Pancreas (tissue), 10 donors: ENCODE measurements around the gene LORICRIN. TPM values are rescaled to one million over a fixed set of nuclear protein-coding genes. Genes with fewer than 3 reads are reported as not detected.
A peak's percentile ranks its signal among the peaks of the same experiment; 100 is the strongest.

Experiments
- ATAC-seq, 4 donors: fragments of 200-7000 bp; cut with Tn5 transposase; one replicate each; pipeline versions ENCODE4 v1.8.0 to v1.9.1; 2020; ENCODE audit warnings: mild to moderate bottlenecking in 4 of 4, moderate library complexity in 4 of 4
- DNase-seq, 6 donors: peaks; one replicate each; pipeline ENCODE4 v3.0.0-alpha.2; 2020
- FAIRE-seq: peaks from 2 replicates; lab custom pipeline; 2012; peaks lifted over from hg19 to GRCh38; lab: Jason Lieb, UNC
- H3K27ac ChIP-seq, 4 donors: fragments of 200-600 bp; sonication (generic); 1 replicate in 3 of 4; 2 replicates in 1 of 4; pipeline versions ENCODE4 v1.5.0 to v1.8.0; 2020
- H3K27me3 ChIP-seq, 4 donors: fragments of 200-600 bp; one replicate each; pipeline ENCODE4 v1.8.0; 2021
- H3K36me3 ChIP-seq, 3 donors: fragments of 200-600 bp; sonication (generic) in 1 of 3; one replicate each; pipeline versions ENCODE4 v1.5.0 to v1.8.0; 2020 to 2021
- H3K4me1 ChIP-seq, 3 donors: fragments of 200-600 bp; one replicate each; pipeline ENCODE4 v1.8.0; 2021
- H3K4me3 ChIP-seq, 4 donors: fragments of 200-600 bp; sonication (generic) in 2 of 4; one replicate each; pipeline versions ENCODE4 v1.5.0 to v1.8.0; 2020 to 2021
- H3K9me3 ChIP-seq, 4 donors: fragments of 200-600 bp; one replicate each; pipeline ENCODE4 v1.8.0; 2021
- WGBS, 2 donors: extraction: QIAGEN DNeasy Blood & Tissue Kit; methylation state at CpG; one replicate each; pipeline ENCODE4 v1.1.7; 2013; 5-methylcytosine and 5-hydroxymethylcytosine counted together
- intact Hi-C, 3 donors: fragments of 100-400 bp; cut with DNase I; formaldehyde crosslinking; loops; one replicate each; pipeline versions ENCODE4 v1.11.1 to v1.14.2; 2022
- polyA plus RNA-seq, 2 donors: library from polyadenylated mRNA; stranded (reverse); fragments of 200-250 nt; gene quantifications; one replicate each; pipeline ENCODE4 v1.2.3, GENCODE V29; 2013
- total RNA-seq, 6 donors: library from RNA; stranded (reverse); fragmentation: NEBNext Ultra II Directional in 4 of 6; extraction: Animal tissue kit (Norgen Biotek cat#: 25700) in 4 of 6; gene quantifications; one replicate each; pipeline versions ENCODE4 v1.2.1 to v1.2.4, GENCODE V29; 2021 to 2023
- TF ChIP-seq, protein P1 (sequence below), 4 donors: fragments of 200-600 bp; sonication (generic) in 3 of 4; IDR thresholded peaks; one replicate each; pipeline versions ENCODE4 v1.5.0 to v1.8.0; 2021; ENCODE audit warnings: antibody characterized with exemption in 4 of 4
- donor health status: healthy with polysubstance abuse.
- donor health status: DM: no; HTN: no; CAD: no; lungs with moderate emphysema.
- donor health status: DM: no; HTN: no; CAD: no.
- donor health status: control.
- donor health status: control.
- donor health status: Bipolar disorder and iron deficiency.
- donor health status: DM: yes; HTN: yes; CAD: no.
- donor health status: DM: no; HTN: no; CAD: no.
- donor health status: DM: no; HTN: no; CAD: no.
- donor health status: DM: yes; HTN: yes; CAD: no.

The LORICRIN gene
- total and polyA plus RNA-seq, 8 donors = not detected

DNA sequence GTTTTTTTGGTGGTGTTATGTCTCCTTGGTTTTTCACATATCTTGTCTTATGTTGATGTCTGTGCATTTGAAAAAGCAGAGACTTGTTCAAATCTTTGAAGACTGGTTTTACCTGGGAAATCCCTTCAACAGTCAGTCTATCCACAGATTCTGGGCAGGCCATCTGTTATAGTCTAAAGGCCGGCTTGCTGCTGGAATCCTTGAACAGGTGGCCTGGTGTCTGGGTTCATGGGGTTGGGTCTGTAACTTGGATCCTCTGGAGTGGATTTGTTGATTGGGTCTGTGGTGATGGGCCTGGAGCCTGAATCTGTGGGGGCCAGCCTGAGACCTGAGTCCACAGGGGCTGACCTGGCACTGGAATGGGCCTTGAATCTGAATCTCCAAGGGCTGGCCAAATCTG is 12.2 kb downstream of the LORICRIN start:
- DNase-seq (no peak), FAIRE-seq (no peak), ATAC-seq (no peak)
- H3K27me3 ChIP-seq = no peaks in the 10 kb centered on the region
- H3K4me3 ChIP-seq = no peak overlapping the region
- no peaks in the 10 kb centered on the region for H3K36me3 ChIP-seq
- TF ChIP-seq, protein P1, sequence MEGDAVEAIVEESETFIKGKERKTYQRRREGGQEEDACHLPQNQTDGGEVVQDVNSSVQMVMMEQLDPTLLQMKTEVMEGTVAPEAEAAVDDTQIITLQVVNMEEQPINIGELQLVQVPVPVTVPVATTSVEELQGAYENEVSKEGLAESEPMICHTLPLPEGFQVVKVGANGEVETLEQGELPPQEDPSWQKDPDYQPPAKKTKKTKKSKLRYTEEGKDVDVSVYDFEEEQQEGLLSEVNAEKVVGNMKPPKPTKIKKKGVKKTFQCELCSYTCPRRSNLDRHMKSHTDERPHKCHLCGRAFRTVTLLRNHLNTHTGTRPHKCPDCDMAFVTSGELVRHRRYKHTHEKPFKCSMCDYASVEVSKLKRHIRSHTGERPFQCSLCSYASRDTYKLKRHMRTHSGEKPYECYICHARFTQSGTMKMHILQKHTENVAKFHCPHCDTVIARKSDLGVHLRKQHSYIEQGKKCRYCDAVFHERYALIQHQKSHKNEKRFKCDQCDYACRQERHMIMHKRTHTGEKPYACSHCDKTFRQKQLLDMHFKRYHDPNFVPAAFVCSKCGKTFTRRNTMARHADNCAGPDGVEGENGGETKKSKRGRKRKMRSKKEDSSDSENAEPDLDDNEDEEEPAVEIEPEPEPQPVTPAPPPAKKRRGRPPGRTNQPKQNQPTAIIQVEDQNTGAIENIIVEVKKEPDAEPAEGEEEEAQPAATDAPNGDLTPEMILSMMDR (IDR thresholded peaks at IDR 0.05) = no peak
- H3K4me1 ChIP-seq = no peaks in the 10 kb centered on the region
- no peak overlapping the region for H3K27ac ChIP-seq
- intact Hi-C loops = no loop called here
- no peaks in the 10 kb centered on the region for H3K9me3 ChIP-seq
- WGBS, 2 donors = 67 to 89% methylated on average over 1 of the region's 1 CpG

DNA sequence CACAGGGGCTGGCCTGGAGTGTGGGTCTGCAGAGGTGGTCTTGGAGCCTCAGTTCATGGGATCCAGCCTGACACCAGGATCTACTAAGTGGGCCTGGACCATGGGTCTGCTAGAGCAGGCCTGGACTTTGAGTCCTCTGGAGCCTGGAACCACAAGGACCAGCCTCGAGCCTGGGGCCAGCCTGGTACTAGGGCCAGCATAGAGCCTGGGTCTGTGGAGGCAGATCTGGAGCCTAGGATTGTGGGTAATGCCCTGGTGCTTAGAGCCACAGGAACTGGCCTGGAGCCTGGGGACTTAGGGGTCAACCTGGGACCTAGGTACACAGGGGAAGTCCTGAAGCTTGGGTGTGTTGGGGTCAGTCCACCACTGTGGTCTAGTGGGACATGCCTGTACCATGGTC is 12.7 kb downstream of the LORICRIN start:
- no peak for FAIRE-seq

DNA sequence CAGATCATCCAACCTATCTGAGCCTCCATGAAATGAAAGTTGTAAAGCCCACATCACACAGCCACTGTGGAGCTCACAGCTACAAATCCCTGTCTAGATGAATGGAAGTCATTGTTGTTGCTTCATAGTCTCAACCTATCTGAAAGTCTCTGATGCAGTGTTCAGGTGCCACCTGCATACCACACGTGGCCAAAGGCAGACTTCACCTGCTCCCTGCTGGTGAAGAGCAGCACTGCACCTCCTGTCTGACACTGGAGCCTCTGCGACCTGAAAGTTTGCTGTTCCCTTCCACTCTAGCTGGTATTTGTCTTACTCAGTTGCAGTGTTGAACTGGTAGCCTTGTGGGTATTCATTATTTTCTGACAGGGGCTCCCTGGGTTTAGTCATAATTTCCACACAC is 18.4 kb downstream of the LORICRIN start:
- no peak overlapping the region for H3K27ac ChIP-seq
- H3K27me3 ChIP-seq = no peaks in the 10 kb centered on the region
- no peaks in the 10 kb centered on the region for H3K36me3 ChIP-seq
- ATAC-seq = peak in 2 of 4 donors; percentile 56 to 69
- no peak for DNase-seq
- no peak overlapping the region for H3K4me3 ChIP-seq
- no peaks in the 10 kb centered on the region for H3K4me1 ChIP-seq
- FAIRE-seq = no peak
- 8 to 14% methylated on average over 2 of the region's 2 CpGs for WGBS, 2 donors
- no peaks in the 10 kb centered on the region for H3K9me3 ChIP-seq
- intact Hi-C loops = no loop called here
- TF ChIP-seq, protein P1 (IDR thresholded peaks at IDR 0.05) = peak in 3 of 4 donors; percentile 27 to 44 (median 32)

More for the DNA sequence above, 12.7 kb downstream of the LORICRIN start:
- H3K4me1 ChIP-seq = no peaks in the 10 kb centered on the region
- WGBS, 2 donors = 70 to 75% methylated on average over 1 of the region's 1 CpG
- ATAC-seq = no peak
- DNase-seq = no peak
- H3K9me3 ChIP-seq = no peaks in the 10 kb centered on the region
- no peaks in the 10 kb centered on the region for H3K27me3 ChIP-seq
- H3K36me3 ChIP-seq = no peaks in the 10 kb centered on the region
- H3K4me3 ChIP-seq = no peak overlapping the region
- intact Hi-C loops = no loop called here
- H3K27ac ChIP-seq = no peak overlapping the region
- TF ChIP-seq, protein P1 (IDR thresholded peaks at IDR 0.05) = no peak

DNA sequence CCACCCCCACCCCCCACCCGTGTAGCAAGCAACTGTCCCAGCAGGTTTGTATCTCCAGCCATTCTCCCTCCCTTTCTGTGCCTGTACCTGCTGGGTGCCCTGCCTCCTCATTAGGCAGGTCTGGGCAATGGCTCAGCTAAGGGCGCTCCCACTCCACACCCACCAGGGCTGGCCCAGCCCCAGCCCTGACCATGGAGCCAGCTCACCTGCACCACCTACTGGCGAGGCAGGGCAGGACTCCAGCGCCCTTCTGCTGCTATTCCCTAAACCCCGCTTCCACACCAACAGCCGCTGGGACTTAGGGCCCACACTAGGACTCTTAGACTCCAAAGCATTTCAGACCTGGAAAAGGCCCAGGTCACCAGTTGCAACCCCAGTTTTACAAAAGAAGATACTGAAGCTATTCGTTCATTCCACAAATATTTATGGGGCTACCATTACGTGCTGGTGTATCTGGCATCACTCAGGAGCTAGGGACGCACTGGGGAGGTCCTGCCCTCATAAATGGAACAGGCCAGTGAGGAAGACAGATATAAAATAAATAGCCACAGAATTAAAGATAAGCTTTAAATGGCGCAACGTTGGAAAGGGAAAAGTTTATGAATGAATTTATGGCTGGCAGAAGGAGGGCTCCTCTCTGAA is 29.3 kb downstream of the LORICRIN start:
- WGBS, 2 donors = 59 to 61% methylated on average over 11 of the region's 11 CpGs
- TF ChIP-seq, protein P1 (IDR thresholded peaks at IDR 0.05) = no peak
- ATAC-seq = peak in 1 of 4 donors; percentile 48
- no peak overlapping the region for H3K27ac ChIP-seq
- no peak for FAIRE-seq
- no peak for DNase-seq
- H3K27me3 ChIP-seq = peaks cover 0 to 7% (median 0%) of the 10 kb centered on the region in 4 donors
- no peaks in the 10 kb centered on the region for H3K9me3 ChIP-seq
- no peaks in the 10 kb centered on the region for H3K4me1 ChIP-seq
- H3K36me3 ChIP-seq = no peaks in the 10 kb centered on the region
- intact Hi-C loops = no loop called here
- no peak overlapping the region for H3K4me3 ChIP-seq

DNA sequence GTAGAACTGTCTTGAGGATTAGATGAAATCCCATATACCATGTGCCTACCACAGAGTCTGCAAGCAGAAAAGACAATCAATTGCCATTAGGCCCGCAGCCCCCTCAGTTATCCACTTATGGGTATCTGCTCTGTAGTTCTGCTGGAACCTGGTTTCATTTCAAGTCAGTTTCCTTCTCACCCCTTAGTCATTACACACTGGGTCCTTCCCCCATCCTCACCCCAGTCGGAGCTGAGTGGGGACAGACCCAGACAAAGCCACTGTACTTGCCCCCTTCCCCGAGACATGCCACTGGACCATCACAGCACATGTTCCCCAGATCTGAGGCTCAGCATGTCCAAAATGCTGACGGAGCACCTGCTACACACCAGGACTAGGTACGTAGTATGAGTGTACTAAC is 32.0 kb downstream of the LORICRIN start:
- Histone ChIP-seq H3K4me1 (no peaks in the 10 kb centered on the region), H3K27me3 (no peaks in the 10 kb centered on the region), H3K27ac (no peak overlapping the region), H3K9me3 (no peaks in the 10 kb centered on the region), H3K36me3 (no peaks in the 10 kb centered on the region), H3K4me3 (no peak overlapping the region)
- TF ChIP-seq, protein P1 (IDR thresholded peaks at IDR 0.05) = no peak
- DNase-seq (no peak), FAIRE-seq (no peak), ATAC-seq (no peak)
- intact Hi-C loops = no loop called here
- WGBS, 2 donors = 67 to 75% methylated on average over 5 of the region's 5 CpGs
